ENCODE measurements around the gene REX1BD. TPM values are rescaled to one million over a fixed set of nuclear protein-coding genes. Genes with fewer than 3 reads are reported as not detected.

REX1BD gene
- total and polyA plus RNA-seq, 2 of the 13 experiments (the other 11 are each of a cell fraction or from before 2014, with no cell fraction given): 7.5 to 25.4 TPM

GRCh38 chr19:18612772-18613588 is 24.4 kb downstream of the REX1BD start, which contains the start of gene TMEM59L (continued):
- TF ChIP-seq UBTF (CRISPR knock-in tag; IDR thresholded peaks at IDR 0.05) (peak; percentile 17; the same call in 1 of the 2 replicates), CREB1 (IDR thresholded peaks at IDR 0.05) (peak; percentile 79; the same call in 1 of the 2 replicates), CREB1 (CRISPR knock-in tag; IDR thresholded peaks at IDR 0.05) (no peak), ZNF232 (CRISPR knock-in tag; IDR thresholded peaks at IDR 0.05; ENCODE audit: borderline replicate concordance) (no peak), CHCHD3 (CRISPR knock-in tag; IDR thresholded peaks at IDR 0.05) (0 out of 2 replicates have a peak, but pooled peaks have one; percentile 29), ZNF883 (CRISPR knock-in tag; IDR thresholded peaks at IDR 0.05; ENCODE audit: not compliant biosample characterization) (no peak), ZNF687 (CRISPR knock-in tag; IDR thresholded peaks at IDR 0.05) (peak; percentile 57), SNAPC2 (CRISPR knock-in tag; IDR thresholded peaks at IDR 0.05) (no peak), ZNF143 (CRISPR knock-in tag; IDR thresholded peaks at IDR 0.05) (peak; percentile 66), NAIF1 (CRISPR knock-in tag; IDR thresholded peaks at IDR 0.05; ENCODE audit: borderline replicate concordance) (no peak), SAP130 (CRISPR knock-in tag; IDR thresholded peaks at IDR 0.05; ENCODE audit: low read depth) (peak; percentile 30; the same call in 1 of the 2 replicates)
- TF ChIP-seq, protein P1, sequence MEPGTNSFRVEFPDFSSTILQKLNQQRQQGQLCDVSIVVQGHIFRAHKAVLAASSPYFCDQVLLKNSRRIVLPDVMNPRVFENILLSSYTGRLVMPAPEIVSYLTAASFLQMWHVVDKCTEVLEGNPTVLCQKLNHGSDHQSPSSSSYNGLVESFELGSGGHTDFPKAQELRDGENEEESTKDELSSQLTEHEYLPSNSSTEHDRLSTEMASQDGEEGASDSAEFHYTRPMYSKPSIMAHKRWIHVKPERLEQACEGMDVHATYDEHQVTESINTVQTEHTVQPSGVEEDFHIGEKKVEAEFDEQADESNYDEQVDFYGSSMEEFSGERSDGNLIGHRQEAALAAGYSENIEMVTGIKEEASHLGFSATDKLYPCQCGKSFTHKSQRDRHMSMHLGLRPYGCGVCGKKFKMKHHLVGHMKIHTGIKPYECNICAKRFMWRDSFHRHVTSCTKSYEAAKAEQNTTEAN (CRISPR knock-in tag; conservative IDR thresholded peaks at IDR 0.05): no peak
